Lung (tissue), 12 donors: ENCODE measurements around the gene UBE2V1. TPM values are rescaled to one million over a fixed set of nuclear protein-coding genes. Genes with fewer than 3 reads are reported as not detected.

Source experiments
- ATAC-seq: fragments of 200-7000 bp; cut with Tn5 transposase; one replicate; pipeline ENCODE4 v1.9.1; 2020; ENCODE audit warnings: moderate number of reproducible peaks; ENCODE audit not compliant: insufficient read depth, low FRiP score
- DNase-seq, 3 donors: peaks; one replicate each; pipeline ENCODE4 v3.0.0-alpha.2; 2013 to 2017
- H3K27ac ChIP-seq, 2 donors: one replicate each; pipeline ENCODE4 v1.5.1; 2013; ENCODE audit warnings: mild to moderate bottlenecking in 2 of 2, moderate library complexity in 2 of 2, control low read depth in 1 of 2, inconsistent platforms in 1 of 2, low read depth in 1 of 2, low read length in 1 of 2
- H3K27me3 ChIP-seq, 3 donors: one replicate each; pipeline ENCODE4 v1.5.1; 2013; ENCODE audit warnings: low read length in 2 of 3; ENCODE audit not compliant: control insufficient read depth in 3 of 3, insufficient read depth in 3 of 3
- H3K36me3 ChIP-seq, 4 donors: one replicate each; pipeline ENCODE4 v1.5.1; 2013; ENCODE audit warnings: low read length in 4 of 4, mild to moderate bottlenecking in 1 of 4, moderate library complexity in 1 of 4; ENCODE audit not compliant: control insufficient read depth in 4 of 4, insufficient read depth in 4 of 4
- H3K4me1 ChIP-seq, 5 donors: one replicate each; pipeline ENCODE4 v1.5.1; 2013; ENCODE audit warnings: low read length in 5 of 5, mild to moderate bottlenecking in 2 of 5, moderate library complexity in 1 of 5; ENCODE audit not compliant: control insufficient read depth in 5 of 5, insufficient read depth in 5 of 5
- H3K4me3 ChIP-seq: one replicate; pipeline ENCODE4 v1.5.1; 2013; ENCODE audit warnings: mild to moderate bottlenecking, control low read depth, moderate library complexity
- H3K9ac ChIP-seq, 2 donors: one replicate each; pipeline ENCODE4 v1.5.1; 2013; ENCODE audit warnings: low read length in 2 of 2, control low read depth in 1 of 2; ENCODE audit not compliant: insufficient read depth in 1 of 2
- H3K9me3 ChIP-seq, 4 donors: one replicate each; pipeline ENCODE4 v1.5.1; 2013; ENCODE audit warnings: low read length in 3 of 4, mild to moderate bottlenecking in 1 of 4, moderate library complexity in 1 of 4; ENCODE audit not compliant: control insufficient read depth in 4 of 4, insufficient read depth in 3 of 4
- CTCF ChIP-seq: IDR thresholded peaks from 2 replicates; pipeline ENCODE4 v1.5.1; 2012; ENCODE audit warnings: mild to moderate bottlenecking; ENCODE audit errors: control extremely low read depth, extremely low read depth
- WGBS, 2 donors: extraction: QIAGEN DNeasy Blood & Tissue Kit; methylation state at CpG; one replicate each; pipeline ENCODE4 v1.1.7; 2013; 5-methylcytosine and 5-hydroxymethylcytosine counted together
- polyA plus RNA-seq, 2 donors: library from polyadenylated mRNA; stranded (reverse); fragments of 200-250 nt; gene quantifications; one replicate each; pipeline ENCODE4 v1.2.1, GENCODE V29; 2013
- total RNA-seq, 2 donors: library from RNA; depleted of rRNA in 1 of 2; stranded (reverse); fragments of >200 nt in 1 of 2; gene quantifications; one replicate each; pipeline ENCODE4 v1.2.1, GENCODE V29; 2014 to 2021
- donor health status: control.
- donor health status: control.
- donor health status: Bipolar disorder and iron deficiency.
- donor health status: healthy.
- donor health status: DM: yes; HTN: yes; CAD: no.

Gene UBE2V1
- total and polyA plus RNA-seq, 4 donors, result 56.4 to 103 (median 69.2) TPM

DNA sequence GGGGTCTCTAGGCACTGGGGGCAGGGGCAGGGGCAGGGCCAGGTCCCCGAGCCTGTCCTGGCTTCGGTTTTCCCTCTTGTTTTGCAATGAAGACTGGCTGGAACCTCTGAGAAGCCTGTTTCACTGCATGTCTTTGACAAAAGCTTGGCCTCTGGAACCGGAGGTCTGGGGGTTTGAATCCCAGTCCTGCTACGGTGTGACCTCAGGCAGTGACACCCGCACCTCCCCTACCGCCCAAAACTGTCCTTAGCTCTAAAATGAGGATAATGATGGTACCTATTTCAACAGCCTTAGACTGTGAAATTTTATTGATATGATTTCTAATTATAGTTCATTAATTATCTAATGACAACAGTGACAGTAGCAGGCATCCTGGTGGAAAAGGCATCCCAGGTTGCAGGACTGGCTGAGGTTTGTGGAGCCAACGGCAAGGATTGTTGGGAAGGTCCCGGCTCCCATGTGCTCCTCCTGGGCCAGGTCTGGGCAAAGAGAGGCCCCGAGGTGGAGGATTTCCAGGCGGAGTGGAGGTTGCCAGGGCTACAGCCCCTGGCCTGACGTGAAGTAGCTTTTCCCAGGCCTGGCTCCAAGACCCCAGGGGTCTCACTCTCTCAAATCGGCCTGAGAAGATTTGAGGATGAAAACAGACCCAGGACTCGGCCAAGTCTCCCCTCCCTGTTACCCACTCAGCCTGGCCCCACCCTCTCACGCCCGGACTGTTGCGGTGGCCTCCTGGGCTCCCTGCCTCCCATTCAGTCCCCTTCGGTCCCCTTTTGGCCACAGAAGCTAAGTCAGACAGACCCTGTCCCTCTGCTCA lies 72.3 kb downstream of the UBE2V1 start:
- DNase-seq (no peak), ATAC-seq (no peak)
- no peaks in the 10 kb centered on the region for H3K27me3 ChIP-seq
- no peak for TF ChIP-seq CTCF
- no peak overlapping the region for H3K27ac ChIP-seq
- H3K9ac ChIP-seq, result peak overlapping the region in 1 of 2 donors; percentile 70
- WGBS, 2 donors, result 84 to 88% methylated on average over 17 of the region's 17 CpGs
- H3K9me3 ChIP-seq, result no peaks in the 10 kb centered on the region
- no peaks in the 10 kb centered on the region for H3K36me3 ChIP-seq
- H3K4me3 ChIP-seq, result no peak overlapping the region
- peaks cover 0 to 18% (median 15%) of the 10 kb centered on the region in 5 donors for H3K4me1 ChIP-seq

- Histone ChIP-seq H3K27ac (no peak overlapping the region), H3K36me3 (no peaks in the 10 kb centered on the region), H3K4me1 (peaks cover 0 to 18% (median 15%) of the 10 kb centered on the region in 5 donors), H3K27me3 (no peaks in the 10 kb centered on the region), H3K9ac (peak overlapping the region in 1 of 2 donors; percentile 70), H3K9me3 (no peaks in the 10 kb centered on the region), H3K4me3 (no peak overlapping the region)
- no peak for TF ChIP-seq CTCF
- 77 to 80% methylated on average over 10 of the region's 10 CpGs for WGBS, 2 donors
- no peak for ATAC-seq
- DNase-seq, result peak; percentile 81 to 86 (median 82)
Observed at GRCh38 chr20:50039706-50040431, 73.1 kb downstream of the UBE2V1 start.

- Histone ChIP-seq H3K9me3 (no peaks in the 10 kb centered on the region), H3K4me1 (peaks cover 0 to 18% (median 7%) of the 10 kb centered on the region in 5 donors), H3K27ac (no peak overlapping the region), H3K36me3 (no peaks in the 10 kb centered on the region), H3K27me3 (no peaks in the 10 kb centered on the region), H3K9ac (no peak overlapping the region), H3K4me3 (no peak overlapping the region)
- no peak for ATAC-seq
- no peak for TF ChIP-seq CTCF
- no peak for DNase-seq
- 72 to 90% methylated on average over 10 of the region's 10 CpGs for WGBS, 2 donors
Observed at GRCh38 chr20:50038574-50038991, 74.4 kb downstream of the UBE2V1 start.
